Astrocyte of the cerebellum (primary cell): ENCODE results near the gene XRCC5.

ENCODE experiments used
- DNase-seq: peaks from one replicate; pipeline ENCODE4 v3.0.0-alpha.2; 2011; ENCODE audit warnings: low read depth
- H3K4me3 ChIP-seq: 2 replicates; pipeline ENCODE4 v1.5.1; 2011; ENCODE audit warnings: mild to moderate bottlenecking, low read depth, low read length, moderate library complexity
- CTCF ChIP-seq: IDR thresholded peaks from 2 replicates; pipeline ENCODE4 v1.5.1; 2012; ENCODE audit warnings: low read length, low read depth, moderate library complexity, mild to moderate bottlenecking; ENCODE audit errors: missing control alignments
- in situ Hi-C: cut with HindIII; loops from 2 replicates; pipeline ENCODE4 v1.10.0; 2017; ENCODE audit warnings: low sequenced_read_pairs

XRCC5 gene

GRCh38 chr2:216146573-216146972 lies 37.4 kb downstream of the XRCC5 start:
- TF ChIP-seq CTCF = no peak
- no peak for DNase-seq
- no peak overlapping the region for H3K4me3 ChIP-seq
- in situ Hi-C loops = no loop called here

- in situ Hi-C loops = no loop called here
- TF ChIP-seq CTCF = no peak
- H3K4me3 ChIP-seq = no peak overlapping the region
- no peak for DNase-seq
Measured at GRCh38 chr2:216147172-216148131, 38.3 kb downstream of the XRCC5 start.

- in situ Hi-C loops = no loop called here
Measured at GRCh38 chr2:216148983-216149382, 39.8 kb downstream of the XRCC5 start.

GRCh38 chr2:216149741-216150140 lies 40.6 kb downstream of the XRCC5 start:
- H3K4me3 ChIP-seq = no peak overlapping the region
- no peak for DNase-seq
- no peak for TF ChIP-seq CTCF
- in situ Hi-C loops = no loop called here

More at GRCh38 chr2:216148983-216149382, 39.8 kb downstream of the XRCC5 start:
- no peak overlapping the region for H3K4me3 ChIP-seq
- TF ChIP-seq CTCF = no peak
- no peak for DNase-seq

GRCh38 chr2:216151313-216152025 lies 42.3 kb downstream of the XRCC5 start:
- TF ChIP-seq CTCF = no peak
- no peak overlapping the region for H3K4me3 ChIP-seq
- in situ Hi-C loops = no loop called here
- DNase-seq = no peak

GRCh38 chr2:216155954-216156353 lies 46.8 kb downstream of the XRCC5 start:
- H3K4me3 ChIP-seq = no peak overlapping the region
- no peak for TF ChIP-seq CTCF
- in situ Hi-C loops = no loop called here
- DNase-seq = no peak
